ENCODE results near the gene SHANK3.
A peak's percentile ranks its signal among the peaks of the same experiment; 100 is the strongest.

The SHANK3 gene

DNA sequence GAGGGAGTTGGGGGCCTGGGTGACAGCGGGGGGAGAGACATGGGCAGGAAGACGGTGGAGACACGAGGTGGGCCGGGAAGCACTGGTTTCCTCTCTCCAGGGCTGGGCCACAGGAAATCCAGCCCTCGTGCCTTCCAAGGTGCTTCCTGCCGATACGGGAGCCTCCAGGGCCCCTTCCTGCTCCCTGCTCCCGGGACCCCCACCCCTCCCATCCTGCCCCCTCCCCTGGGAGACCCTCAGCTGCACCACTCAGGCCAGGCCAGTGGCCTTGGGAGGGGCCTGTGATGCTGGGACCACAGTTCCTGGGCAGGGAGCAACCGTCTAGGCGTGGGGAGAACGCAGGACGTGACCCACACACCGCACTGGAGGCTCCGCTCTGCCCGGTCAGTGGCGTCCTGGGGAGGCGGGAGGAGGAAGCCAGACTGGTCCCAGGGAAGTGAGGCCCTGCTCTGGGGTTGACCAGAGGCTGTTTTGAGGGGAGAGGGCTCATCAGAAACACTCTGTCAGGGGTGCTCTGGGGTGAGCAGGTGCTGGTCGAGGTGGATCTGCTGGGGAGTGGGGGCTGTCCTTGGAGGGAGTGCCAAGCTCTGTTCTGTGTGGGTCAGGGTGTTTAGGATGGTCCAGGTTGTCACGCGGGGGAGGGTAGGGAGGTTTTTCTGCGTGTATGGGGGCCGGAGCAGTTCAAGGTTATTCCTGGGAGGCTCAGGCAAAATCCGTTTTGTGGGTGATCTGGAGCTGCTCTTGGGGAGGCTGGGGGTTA is at the start of gene SHANK3:
SHANK3 (plus strand) TSS at position 353 of the 760 bp plus-strand sequence.
- no peak for DNase-seq (ENCODE audit: low read depth)
- TF ChIP-seq, protein P1, sequence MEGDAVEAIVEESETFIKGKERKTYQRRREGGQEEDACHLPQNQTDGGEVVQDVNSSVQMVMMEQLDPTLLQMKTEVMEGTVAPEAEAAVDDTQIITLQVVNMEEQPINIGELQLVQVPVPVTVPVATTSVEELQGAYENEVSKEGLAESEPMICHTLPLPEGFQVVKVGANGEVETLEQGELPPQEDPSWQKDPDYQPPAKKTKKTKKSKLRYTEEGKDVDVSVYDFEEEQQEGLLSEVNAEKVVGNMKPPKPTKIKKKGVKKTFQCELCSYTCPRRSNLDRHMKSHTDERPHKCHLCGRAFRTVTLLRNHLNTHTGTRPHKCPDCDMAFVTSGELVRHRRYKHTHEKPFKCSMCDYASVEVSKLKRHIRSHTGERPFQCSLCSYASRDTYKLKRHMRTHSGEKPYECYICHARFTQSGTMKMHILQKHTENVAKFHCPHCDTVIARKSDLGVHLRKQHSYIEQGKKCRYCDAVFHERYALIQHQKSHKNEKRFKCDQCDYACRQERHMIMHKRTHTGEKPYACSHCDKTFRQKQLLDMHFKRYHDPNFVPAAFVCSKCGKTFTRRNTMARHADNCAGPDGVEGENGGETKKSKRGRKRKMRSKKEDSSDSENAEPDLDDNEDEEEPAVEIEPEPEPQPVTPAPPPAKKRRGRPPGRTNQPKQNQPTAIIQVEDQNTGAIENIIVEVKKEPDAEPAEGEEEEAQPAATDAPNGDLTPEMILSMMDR (conservative IDR thresholded peaks at IDR 0.05; ENCODE audit: low read length), result no peak
- peak within 1 kb of the TSS; percentile 27 for H3K4me3 ChIP-seq (ENCODE audit: low read length)

DNA sequence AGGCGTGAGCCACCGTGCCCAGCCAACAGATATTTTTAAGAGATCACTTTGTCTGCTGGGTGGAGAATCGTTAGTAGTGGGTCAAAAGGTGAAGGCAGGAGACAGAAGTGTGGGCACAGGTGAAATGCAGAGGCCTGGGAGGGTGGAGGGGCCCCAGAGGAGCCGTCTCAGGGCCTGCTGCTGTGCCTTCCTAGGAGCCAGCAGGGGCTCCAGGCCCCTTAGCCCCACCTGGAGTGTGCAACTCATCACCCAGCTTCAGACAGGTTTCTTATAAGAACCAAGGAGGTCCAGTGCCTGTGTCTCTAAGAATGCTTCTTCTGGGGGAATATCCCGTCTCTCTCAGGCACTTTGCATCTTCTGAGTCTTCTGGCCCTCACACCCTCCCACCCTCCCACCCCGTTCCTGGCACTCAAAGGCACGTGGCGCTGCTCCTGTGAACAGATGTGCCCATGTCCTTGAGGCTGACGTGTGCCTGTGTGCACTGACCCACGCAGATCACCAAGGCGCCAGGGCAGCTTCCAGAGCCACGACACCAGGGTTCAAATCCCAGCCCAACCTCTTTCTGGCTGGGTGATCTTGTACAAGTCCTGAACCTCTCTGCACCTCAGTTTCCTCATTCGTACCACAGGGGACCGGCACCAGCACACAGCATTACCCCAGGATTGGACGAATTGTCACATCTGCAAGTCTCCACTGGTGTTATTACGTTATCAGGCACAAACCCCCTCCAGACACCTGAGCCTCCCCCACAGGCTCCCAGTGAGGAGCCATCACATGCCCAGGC is 48.1 kb upstream of the SHANK3 start:
- TF ChIP-seq, protein P1 (conservative IDR thresholded peaks at IDR 0.05; ENCODE audit: low read length), result no peak
- H3K4me3 ChIP-seq (ENCODE audit: low read length), result no peak overlapping the region
- DNase-seq (ENCODE audit: low read depth), result no peak

DNA sequence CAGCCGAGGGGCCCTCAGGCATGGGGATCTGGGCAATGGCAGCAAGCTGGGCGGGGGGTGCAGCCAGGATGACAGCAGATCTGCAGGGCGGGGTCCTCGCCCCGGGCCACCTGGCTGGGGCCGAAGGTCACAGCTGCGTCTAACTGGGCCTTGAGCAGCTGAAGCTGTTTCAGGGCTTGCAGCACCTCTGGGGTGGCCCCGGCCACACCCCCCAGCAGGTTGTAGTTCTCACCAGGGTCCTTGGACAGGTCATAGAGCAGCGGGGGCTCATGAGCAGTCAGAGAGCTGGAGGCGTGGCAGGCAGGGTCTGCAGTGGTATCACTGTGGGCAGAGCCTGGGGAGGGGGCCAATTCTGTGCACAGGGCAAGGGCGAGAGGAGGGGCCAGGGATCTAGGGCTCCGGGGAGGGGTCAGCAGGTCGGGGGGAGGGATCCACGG is 47.5 kb upstream of the SHANK3 start:
- no peak overlapping the region for H3K4me3 ChIP-seq (ENCODE audit: low read length)
- no peak for DNase-seq (ENCODE audit: low read depth)
- TF ChIP-seq, protein P1 (conservative IDR thresholded peaks at IDR 0.05; ENCODE audit: low read length), result no peak

DNA sequence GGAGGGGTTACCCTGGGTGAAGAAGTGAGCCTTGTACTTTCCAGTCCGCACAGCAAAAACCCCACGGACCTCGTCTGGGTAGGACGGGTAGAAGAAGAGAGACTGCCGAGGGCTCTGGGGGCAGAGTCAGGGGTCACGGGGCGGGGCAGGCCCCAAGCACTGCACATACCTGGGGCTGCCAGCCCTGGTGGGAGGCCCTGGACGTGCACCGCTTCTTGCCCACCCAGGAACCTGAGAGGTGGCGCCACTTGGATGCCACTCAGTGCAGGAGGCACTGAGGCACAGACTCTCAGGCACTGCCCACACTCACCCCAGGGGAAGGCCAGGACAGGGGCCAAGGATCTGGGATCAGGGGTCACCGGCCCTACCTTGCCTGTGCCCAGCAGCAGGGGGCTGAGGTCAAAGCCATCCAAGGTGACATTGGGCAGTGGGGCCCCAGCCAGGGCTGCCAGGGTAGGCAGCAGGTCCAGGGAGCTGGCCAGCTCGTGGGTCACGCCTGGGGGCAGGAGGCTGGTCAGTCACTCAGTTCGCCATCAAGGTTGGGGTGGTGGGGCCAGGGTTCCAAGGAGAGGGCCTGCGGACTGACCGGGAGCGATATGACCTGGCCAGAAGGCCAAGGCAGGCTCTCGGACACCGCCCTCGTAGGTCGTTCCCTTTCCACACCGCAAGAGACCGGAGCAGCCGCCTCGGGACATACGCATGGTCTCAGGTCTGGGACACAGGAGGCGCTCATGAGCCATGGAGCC is 46.9 kb upstream of the SHANK3 start:
- H3K4me3 ChIP-seq (ENCODE audit: low read length), result no peak overlapping the region
- DNase-seq (ENCODE audit: low read depth), result no peak
- TF ChIP-seq, protein P1 (conservative IDR thresholded peaks at IDR 0.05; ENCODE audit: low read length), result no peak

DNA sequence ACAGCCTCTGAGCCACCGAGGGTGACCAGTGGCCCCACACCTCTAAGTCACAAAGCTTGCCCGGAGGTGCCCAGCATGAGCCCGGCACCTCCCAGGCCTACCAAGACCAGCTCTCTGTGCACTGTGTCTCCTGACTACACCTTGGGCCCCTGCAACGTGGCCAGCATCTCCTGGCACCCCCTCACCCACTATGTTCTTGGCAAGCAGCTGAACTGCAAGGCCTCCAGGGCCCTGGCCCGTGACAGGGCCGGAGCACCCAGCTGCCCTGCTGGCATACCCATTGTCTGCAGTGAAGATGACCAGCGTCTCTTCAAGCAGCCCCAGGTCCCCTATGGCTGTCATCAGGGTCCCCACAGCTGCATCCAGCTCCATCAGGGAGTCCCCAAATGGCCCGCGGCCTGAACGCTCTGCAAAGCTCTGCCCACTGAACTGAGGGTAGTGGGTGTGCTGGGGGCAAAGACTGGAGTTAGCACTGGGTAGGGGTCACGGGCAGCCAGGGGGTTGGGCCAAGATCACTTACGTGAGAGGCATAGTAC is 46.2 kb upstream of the SHANK3 start:
- TF ChIP-seq, protein P1 (conservative IDR thresholded peaks at IDR 0.05; ENCODE audit: low read length), result no peak
- no peak for DNase-seq (ENCODE audit: low read depth)
- no peak overlapping the region; the same call in 1 of the 2 replicates for H3K4me3 ChIP-seq (ENCODE audit: low read length)

DNA sequence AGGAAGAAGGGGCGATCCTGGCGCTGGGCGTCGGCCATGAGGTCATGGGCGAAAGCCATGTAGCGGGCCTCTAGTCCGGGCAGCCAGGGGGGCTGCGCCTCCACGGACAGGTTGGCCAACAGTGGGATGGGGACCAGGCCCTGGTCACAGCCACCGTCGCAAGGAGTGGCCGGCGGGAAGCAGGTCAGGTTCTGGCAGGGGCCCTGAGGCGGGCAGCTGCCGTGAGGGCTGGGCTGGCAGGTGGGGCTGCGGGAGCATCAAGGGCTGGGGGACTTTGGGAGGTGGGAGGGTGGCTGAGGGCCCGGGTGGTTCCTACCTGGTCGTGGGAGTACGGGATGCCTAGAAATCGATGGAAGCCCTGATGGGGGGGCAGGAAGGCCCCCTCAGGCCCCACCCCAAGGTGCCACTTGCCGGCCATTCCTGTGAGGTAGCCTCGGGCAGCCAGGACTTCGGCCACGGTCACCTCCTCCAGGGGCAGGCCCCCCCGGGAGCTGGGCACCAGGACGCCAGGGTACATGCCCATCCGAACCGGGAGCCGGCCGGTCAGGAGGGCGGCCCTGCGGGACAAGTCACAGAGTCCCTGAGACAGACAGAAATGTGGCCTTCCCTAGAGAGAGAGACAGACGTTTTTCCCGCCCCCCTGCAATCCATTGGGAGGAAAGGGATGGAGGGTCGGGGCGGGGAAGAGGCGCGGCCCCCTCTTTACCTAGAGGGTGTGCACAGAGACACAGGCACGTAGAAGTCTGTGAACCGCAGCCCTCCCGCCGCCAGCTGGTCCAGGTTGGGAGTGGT is 45.6 kb upstream of the SHANK3 start:
- H3K4me3 ChIP-seq (ENCODE audit: low read length), result peak overlapping the region; percentile 89
- no peak for DNase-seq (ENCODE audit: low read depth)
- TF ChIP-seq, protein P1 (conservative IDR thresholded peaks at IDR 0.05; ENCODE audit: low read length), result no peak
